ENCODE measurements around the gene BRF1.
A peak's percentile ranks its signal among the peaks of the same experiment; 100 is the strongest.
"Not testable (repeated sequence)": the region's sequence is repeated elsewhere in the genome, so short reads cannot be mapped to it uniquely, and the experiment has no call there.

Gene BRF1

DNA sequence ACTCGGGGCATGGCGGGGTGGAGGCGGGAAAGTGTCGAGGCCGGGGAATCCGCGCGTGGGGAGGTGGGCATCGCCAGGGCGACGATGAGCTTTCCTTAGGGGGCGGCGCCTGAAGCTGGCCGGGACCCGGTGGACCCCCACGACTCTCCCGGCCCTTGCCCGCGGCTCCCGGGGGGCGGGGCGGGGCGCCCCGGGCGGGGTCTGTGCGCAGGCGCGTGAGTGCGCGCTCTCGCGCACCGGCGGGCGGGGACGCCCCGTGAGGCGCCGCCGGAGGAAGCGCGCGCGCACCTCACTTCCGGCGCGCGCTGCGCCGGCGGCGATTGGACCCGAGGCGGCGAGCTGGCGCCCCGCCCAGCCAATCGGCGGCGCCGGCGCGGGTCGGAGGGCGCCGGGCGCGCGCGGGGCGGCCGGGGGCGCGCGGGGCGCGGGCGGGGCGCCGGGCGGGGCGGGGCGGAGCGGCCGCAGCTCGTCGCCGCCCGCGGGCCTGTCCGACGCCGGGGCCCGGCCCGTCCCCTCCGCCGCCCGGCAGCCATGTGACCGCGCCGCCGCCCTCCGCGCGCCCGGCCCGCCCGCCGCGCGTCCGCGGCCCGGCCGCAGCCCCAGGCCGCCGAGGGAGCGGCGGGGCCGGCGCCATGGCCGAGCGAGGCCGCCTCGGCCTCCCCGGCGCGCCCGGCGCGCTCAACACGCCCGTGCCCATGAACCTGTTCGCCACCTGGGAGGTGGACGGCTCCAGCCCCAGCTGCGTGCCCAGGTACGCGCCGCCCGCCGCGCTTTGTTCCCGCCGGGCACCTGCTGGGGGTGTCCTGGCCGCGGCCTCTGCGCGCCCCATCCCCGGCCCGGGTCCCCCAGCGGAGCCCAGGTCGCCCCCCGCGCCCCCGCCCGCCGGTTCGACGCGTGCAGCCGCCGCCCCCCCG, 13.7 kb upstream of the BRF1 start, which contains the start of gene PACS2:
Gene PACS2 (plus strand): TSS at position 462 of the 914 bp plus-strand sequence. CDS start 171 bp downstream, at position 633.
- peak; percentile 77 for DNase-seq

- DNase-seq, result peak; percentile 34
These were observed 12.8 kb upstream of the BRF1 start for GRCh38 chr14:105313381-105314286.

DNA sequence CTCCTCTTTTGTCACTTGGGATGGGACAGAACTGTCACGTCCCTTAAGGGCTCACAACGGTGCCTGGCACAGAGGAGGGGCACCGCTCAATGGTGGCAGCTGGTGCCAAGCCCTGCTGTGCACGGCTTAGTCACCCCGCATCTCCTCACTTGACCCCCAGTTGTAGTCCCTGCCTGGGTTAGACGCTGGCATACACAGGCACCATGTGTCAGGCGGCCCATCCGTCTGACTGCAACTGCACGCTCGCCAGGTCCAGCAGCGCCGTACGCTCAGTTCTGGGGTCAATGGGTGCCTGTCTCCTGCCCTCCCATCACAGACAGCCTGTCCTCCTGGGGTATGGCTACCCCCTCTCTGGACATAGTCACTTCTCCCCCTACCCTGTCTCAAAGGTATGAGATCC, 12.2 kb upstream of the BRF1 start:
- no peak for DNase-seq

DNA sequence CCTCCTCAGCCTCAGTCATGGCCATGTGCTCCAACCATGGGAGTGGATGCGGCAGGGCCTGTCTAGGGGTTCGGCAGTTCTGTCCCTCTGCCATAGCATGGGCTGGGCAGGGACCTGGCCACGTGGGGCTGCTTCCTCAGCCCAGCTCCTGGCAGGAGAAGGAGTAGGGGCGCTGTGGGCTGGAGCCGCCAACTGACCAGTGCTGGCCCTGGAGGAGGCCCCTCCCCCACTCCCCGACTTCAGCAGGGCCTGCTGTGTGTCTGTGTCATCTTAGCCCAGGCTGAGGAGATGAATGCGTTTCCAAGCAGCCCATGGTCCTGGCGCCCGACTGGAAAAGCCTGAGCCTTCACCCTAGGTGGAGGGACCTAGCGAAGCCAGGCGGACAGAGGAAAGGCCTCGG, 11.0 kb upstream of the BRF1 start:
- no peak for DNase-seq

GRCh38 chr14:105309371-105309770, 8.6 kb upstream of the BRF1 start:
- no peak for DNase-seq

GRCh38 chr14:105307052-105307727, 6.4 kb upstream of the BRF1 start:
- no peak for DNase-seq

- DNase-seq, result no peak
These were observed 5.0 kb upstream of the BRF1 start for GRCh38 chr14:105305791-105306190.

DNA sequence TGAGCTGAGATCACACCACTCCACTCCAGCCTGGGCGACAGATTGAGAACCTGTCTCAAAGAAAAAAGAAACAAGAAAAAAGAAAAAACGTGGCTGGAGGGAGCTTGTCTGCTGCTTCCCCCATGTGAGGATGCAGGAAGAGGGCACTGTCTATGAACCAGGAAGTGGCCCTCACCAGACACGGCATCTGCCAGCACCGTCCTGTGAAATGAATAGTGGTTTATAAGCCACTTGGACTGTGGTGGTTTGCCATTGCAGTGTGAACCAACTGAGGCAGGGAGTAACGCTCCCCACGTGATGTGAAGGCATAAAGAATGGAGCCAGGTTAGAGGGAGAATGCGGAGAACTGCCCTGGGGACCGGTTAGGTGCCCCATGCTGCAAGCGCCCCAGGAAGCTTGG, 4.5 kb upstream of the BRF1 start:
- no peak for DNase-seq

- no peak for DNase-seq
These were observed 3.8 kb upstream of the BRF1 start for GRCh38 chr14:105304565-105304964.

- DNase-seq, result no peak
These were observed 3.1 kb upstream of the BRF1 start for GRCh38 chr14:105303949-105304348.

DNA sequence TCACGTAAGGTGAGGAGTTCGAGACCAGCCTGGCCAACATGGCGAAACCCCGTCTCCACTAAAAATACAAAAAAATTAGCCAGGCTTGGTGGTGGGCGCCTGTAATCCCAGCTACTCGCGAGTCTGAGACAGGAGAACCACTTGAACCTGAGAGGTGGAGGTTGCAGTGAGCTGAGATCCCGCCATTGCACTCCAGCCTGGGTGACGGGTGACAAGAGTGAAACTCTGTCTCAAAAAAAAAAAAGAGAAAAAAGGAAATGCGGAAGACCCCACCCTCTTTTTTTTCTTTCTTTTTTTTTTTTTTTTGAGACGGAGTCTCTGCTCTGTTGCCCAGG, 1.1 kb upstream of the BRF1 start:
- DNase-seq, result peak; percentile 7

GRCh38 chr14:105301103-105301914, 508 bp upstream of the BRF1 start:
- DNase-seq, result peak; percentile 94

DNA sequence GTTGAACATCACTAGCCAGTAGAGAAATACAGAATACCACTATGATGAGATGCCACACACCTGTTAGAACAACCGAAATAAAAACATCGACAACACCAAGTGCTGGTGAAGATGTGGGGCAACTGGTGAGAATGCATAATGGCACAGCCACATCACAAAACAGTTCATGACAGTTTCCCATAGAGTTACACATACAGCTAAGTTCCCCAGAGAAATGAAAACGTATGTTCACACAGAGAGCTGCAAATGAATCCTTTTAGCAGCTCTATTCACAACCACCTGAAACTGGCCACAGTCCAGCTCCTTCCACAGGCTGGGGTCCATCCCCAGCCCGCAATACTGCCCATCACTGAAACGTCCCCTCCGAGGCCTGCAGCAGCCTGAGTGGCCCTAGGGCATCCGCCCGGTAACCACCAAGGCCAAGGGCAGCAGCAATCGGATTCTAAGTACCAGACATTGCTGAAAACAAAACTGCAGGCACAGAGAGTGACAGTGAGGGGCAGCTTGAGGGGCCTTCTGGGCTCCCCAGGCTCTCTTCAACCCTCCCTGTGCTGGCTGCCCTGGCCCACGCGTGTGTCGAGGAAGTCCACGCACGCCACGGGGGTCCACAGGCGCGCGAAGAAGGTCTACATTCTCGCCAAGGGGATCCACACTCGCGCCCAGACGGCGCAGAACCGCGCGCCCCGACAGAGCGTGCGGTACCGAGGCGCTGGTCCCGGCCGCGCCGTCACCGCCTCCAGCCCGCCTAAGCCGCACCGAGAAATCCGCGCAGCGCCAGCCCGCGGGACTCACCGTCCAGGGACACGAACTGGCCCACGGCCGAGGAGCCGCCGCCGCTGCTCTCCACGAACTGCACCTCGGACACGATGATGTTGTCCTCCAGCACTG, 903 bp downstream of the BRF1 start:
- peak; percentile 0 for DNase-seq

GRCh38 chr14:105297311-105297710, 3.5 kb downstream of the BRF1 start:
- not testable (repeated sequence) for DNase-seq

DNA sequence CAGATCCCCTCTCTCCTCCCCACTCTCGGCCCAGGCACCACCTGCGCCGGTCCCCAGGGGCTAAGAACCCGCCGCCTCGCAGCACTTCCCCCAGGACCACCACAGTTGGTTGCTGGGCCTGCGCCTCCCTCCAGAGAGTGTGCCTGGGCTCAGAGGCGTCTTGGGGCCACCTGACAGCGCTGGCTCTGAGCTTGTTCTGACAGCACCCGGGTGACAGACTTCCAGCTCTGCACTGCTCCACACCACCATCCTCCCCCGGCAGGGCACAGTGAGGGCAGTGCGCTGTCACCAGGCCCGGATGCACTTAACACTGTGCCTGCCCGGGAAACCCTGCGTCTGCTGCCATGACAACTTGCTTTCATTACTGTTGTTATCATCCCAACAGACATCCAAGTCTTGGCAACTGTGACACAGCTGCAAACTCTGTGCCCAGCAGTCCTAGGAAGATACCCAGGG, 6.6 kb downstream of the BRF1 start:
- no peak for DNase-seq

GRCh38 chr14:105292826-105293711, 7.7 kb downstream of the BRF1 start:
- DNase-seq, result no peak

DNA sequence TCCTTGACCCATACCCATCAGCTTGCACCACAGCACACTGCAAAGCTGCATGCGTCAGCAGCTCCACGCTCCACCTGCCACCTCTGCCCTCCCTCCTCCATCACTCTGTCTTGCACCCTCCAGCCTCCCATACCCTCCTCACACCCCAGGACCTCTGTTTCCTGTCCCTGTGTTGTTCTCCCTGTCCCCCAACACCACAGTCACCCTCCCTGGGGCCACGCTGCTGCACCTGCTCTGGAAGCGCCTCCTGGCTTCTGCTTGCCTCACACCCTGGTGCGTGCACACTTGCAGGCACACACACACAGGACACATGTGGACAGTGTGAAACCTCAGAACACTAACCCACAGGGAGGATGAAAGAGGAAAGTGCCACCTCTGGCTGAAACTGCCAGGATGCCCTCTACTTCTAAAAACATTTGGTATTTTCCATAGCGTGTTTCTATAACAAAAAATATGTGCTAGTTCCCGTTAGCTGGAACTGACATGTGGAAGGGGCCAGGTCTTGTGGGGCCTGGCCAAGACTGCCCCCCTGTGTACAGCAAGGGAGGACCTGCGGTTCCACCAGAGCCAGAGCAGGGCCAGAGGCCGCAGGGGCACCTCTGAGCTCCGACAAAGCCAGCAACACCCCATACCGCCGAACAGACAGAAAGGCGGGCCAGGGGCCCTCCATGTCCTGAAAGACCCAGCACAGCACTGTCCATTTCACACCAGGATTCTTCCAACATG, 10.0 kb downstream of the BRF1 start:
- no peak for DNase-seq

GRCh38 chr14:105288936-105289335, 11.9 kb downstream of the BRF1 start:
- not testable (repeated sequence) for DNase-seq
